Neuron (in vitro differentiated cells): ENCODE measurements around the gene GPR137B.

Experiments used
- H2AFZ ChIP-seq: one replicate; pipeline ENCODE4 v1.6.1; 2013; ENCODE audit warnings: low read depth, mild to moderate bottlenecking, inconsistent platforms, low read length, moderate library complexity
- H3K27me3 ChIP-seq: one replicate; pipeline ENCODE4 v1.6.1; 2013; ENCODE audit warnings: low read length; ENCODE audit not compliant: insufficient read depth
- H3K36me3 ChIP-seq: one replicate; pipeline ENCODE4 v1.6.1; 2013; ENCODE audit warnings: low read length; ENCODE audit not compliant: insufficient read depth
- H3K4me1 ChIP-seq: one replicate; pipeline ENCODE4 v1.6.1; 2013; ENCODE audit warnings: low read length; ENCODE audit not compliant: insufficient read depth
- H3K4me3 ChIP-seq: 2 replicates; pipeline ENCODE4 v1.5.1; 2013; ENCODE audit warnings: mild to moderate bottlenecking, low read length, moderate library complexity
- H3K9me3 ChIP-seq: one replicate; pipeline ENCODE4 v1.6.1; 2013; ENCODE audit warnings: low read length

Gene GPR137B

DNA sequence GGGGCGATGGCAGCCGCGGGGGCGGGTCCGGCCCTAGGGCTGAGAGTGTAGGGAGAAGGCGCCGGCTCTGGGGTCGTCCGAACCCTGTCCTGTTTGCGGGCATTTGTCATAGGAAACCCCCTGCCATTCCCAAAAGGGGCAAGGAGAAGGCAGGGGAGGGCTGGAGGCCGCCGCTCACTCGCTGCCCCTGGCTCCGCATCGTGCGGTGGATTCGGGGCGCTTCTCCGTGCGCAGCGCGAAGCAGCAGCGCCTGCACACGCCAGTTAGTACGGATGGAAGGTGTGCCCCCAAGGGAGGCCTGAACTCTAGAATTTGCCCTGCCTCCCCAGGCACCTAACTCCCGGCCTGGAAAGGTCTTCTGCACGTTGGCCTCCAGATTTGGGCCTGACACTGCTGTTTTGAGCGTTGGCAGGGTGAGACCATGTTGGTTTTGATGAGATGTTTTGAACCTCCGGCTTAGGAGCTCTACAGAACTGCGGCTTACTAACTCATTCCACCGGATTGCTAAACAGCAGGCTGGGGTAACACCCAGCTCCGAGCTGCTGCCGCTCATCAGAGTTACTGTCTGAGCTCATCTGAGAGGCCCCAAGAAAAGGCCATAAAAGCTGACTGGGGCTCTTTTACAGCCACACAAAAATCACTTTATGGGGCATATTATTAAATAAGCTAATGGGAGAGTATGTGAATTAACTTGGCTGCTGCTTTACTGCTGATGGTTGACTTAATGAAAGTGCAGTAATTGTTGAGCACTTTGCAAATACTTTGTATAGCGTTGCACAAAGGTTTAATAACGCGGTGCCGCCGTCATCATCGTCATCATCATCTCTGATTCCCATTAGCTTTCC, 987 bp downstream of the GPR137B start:
- Histone ChIP-seq H3K9me3 (no peaks in the 10 kb centered on the region), H3K4me1 (peaks cover 26% of the 10 kb centered on the region), H3K27me3 (peaks cover 29% of the 10 kb centered on the region), H2AFZ (peak overlapping the region; percentile 92), H3K4me3 (peak overlapping the region; percentile 74), H3K36me3 (no peaks in the 10 kb centered on the region)

DNA sequence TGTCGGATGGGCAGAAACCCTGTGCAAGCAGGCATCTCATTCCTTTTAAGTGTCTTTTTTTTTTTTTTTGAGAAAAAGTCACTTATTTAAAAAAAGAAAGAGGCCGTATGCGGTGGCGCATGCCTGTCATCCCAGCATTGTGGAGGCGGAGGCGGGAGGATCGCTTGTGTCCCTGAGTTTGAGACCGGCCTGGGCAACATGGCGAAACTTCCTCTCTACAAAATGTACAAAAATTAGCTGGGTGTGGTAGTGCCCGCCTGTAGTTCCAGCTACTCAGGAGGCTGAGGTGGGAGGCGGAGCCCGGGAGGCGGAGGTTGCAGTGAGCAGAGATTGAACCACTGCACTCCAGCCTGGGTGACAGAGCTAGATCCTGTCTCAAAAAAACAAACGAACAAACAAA, 1.7 kb downstream of the GPR137B start:
- Histone ChIP-seq H3K36me3 (no peaks in the 10 kb centered on the region), H3K4me3 (peak overlapping the region; percentile 74), H3K27me3 (peaks cover 22% of the 10 kb centered on the region), H3K9me3 (no peaks in the 10 kb centered on the region), H3K4me1 (peaks cover 26% of the 10 kb centered on the region), H2AFZ (no peak overlapping the region)

DNA sequence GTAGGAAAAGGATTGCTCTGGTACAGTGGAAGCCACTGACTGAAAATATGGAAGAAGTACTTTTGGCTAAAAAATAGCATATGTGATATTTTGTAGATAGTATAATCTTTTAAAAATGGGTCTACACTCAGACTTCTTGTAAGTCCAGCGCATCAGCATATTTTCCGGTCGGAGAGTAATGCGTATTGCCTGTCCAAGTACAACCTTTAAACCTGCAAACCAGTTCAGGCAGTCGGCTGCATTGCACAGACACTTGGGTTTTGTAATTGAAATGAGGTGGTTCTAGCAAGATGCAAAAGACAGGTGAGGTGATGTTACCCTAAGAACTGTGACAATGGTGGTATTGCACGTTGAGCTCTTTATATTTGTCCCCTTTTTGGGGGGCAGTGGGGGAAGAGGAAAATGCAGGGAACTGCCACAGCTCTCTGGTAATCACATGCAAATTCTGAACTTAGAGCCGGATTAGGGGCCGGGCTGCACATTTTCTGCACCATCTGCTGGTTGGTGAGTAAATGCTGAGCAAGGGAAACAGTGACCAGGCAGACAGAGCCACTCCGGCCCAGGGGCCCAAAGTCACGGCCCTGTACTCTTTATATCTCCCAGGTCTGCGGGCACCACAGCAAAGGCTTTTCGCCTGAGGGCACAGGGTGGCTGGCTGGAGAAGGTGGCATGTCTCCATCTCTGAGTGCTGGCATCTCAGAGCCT, 2.3 kb downstream of the GPR137B start:
- H3K36me3 ChIP-seq, result no peaks in the 10 kb centered on the region
- no peak overlapping the region for H3K4me3 ChIP-seq
- H3K4me1 ChIP-seq, result peaks cover 26% of the 10 kb centered on the region
- no peaks in the 10 kb centered on the region for H3K9me3 ChIP-seq
- H2AFZ ChIP-seq, result no peak overlapping the region
- H3K27me3 ChIP-seq, result peaks cover 17% of the 10 kb centered on the region

DNA sequence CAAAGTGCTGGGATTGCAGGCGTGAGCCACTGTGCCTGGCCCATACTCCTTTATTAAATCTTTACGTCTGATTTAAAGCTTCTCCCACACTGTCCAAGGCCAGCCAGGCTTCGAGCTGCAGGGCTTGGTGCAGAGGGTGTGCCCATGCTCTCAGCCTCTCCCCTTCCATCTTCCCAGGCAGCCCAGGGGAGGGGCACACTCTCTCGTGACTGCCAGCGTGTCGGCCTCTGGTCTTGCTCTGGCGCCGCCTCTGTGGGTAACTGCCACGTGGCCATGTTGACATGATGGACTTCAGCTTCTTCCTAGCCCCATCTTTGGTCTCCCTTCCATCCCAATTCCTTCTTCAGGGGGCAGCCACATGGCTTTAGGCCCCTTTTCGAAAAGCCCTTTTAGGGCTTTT, 4.7 kb downstream of the GPR137B start:
- Histone ChIP-seq H3K4me1 (peaks cover 22% of the 10 kb centered on the region), H3K27me3 (no peaks in the 10 kb centered on the region), H3K36me3 (no peaks in the 10 kb centered on the region), H3K9me3 (no peaks in the 10 kb centered on the region), H3K4me3 (no peak overlapping the region), H2AFZ (no peak overlapping the region)

DNA sequence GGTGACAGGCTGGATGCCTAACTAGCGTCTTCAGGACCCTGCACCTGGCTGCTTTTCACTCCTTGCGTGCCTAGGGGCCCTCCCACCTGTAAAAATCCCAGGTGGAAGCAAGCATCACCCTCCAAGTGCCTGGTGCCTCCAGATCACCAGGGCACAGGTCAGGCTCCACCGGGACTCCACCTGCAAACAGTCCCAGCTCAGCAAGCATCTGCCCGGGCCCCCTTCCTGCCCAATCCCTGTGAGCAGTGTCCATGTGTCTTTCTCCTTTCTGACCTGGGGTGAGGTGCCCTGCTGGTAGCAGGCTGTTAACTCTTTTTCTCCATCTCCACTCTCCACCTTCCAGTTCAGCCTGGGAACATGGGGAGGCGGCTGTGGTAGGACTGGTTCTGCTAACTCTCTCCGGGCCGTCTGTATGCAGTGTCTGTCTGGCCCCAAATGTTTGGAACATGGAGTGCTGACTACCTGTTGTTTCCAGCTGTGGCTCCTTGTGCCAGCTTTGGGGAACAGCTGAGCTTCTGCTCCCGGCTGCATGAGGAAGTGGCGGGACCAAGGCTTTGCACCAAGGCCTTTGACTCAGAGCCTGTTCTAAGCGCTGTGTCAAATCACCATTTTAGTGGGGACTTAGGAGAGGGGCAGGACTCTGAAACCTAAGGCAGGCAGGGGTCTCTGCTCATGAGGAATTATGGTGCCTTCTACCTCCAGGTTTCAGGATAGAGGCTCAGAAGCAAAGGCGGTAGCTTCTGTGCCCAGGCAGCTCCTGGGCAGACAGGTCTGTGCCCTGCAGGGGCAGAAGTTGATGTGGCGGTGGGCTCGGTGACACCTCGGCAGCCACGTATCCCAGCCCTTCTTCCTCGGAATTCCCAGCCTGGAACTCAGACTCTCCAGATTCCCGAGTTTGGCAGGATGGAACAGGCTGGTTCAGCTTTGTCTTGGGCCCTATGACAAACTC, 5.5 kb downstream of the GPR137B start:
- Histone ChIP-seq H3K27me3 (no peaks in the 10 kb centered on the region), H3K9me3 (no peaks in the 10 kb centered on the region), H2AFZ (no peak overlapping the region), H3K36me3 (no peaks in the 10 kb centered on the region), H3K4me1 (peaks cover 20% of the 10 kb centered on the region), H3K4me3 (no peak overlapping the region)

DNA sequence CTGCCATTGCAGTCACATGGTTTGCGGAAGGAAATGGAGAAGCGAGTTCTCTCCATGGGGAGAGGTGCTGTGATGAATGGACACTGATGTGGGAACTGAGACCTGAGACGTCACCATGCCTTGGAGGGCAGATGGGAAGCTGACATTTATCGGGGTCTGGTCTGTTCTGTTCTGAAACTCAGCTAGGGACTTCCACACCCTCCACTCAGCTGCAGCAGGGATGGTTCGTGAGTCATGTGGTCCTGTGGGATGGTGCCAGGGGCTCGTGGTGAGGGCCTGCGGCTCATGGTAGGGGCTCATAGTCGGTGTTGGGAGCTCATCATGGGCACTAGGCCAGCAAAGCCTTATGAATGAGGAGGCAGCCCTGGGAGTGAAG, 6.1 kb downstream of the GPR137B start:
- H3K4me3 ChIP-seq, result no peak overlapping the region
- H3K27me3 ChIP-seq, result no peaks in the 10 kb centered on the region
- H2AFZ ChIP-seq, result no peak overlapping the region
- H3K4me1 ChIP-seq, result peaks cover 14% of the 10 kb centered on the region
- H3K36me3 ChIP-seq, result no peaks in the 10 kb centered on the region
- no peaks in the 10 kb centered on the region for H3K9me3 ChIP-seq

DNA sequence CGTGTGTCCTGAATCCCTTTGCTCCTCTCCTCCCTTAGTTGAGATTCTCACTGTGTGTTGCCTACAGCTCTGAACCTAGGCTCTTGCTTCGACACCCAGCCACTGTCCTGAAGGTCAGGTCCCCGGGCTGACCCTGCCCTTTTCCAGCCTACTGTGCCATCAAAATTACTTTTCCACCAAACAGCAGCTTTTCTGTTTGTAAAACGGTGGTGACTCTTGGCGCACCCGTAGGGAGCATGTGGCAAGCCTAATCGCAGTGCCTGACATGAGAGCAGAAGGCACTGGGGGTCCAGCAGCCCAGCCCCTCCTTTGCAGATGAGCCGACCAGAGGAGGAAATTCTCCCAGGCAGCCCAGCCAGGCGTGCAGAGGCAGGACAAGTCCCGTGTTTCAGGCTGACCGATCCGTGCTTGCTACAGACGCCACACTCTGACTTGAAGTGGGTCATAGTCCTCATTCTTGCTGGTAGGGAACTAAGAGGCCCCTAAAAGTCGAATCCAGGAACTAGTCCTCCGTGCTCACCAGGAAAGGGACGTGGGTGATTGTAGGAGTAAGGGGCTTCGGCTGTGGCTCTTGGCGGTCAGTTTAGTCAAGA, 6.8 kb downstream of the GPR137B start:
- H3K36me3 ChIP-seq, result no peaks in the 10 kb centered on the region
- H3K4me1 ChIP-seq, result peaks cover 9% of the 10 kb centered on the region
- H3K9me3 ChIP-seq, result no peaks in the 10 kb centered on the region
- H3K27me3 ChIP-seq, result no peaks in the 10 kb centered on the region
- no peak overlapping the region for H2AFZ ChIP-seq
- H3K4me3 ChIP-seq, result no peak overlapping the region

DNA sequence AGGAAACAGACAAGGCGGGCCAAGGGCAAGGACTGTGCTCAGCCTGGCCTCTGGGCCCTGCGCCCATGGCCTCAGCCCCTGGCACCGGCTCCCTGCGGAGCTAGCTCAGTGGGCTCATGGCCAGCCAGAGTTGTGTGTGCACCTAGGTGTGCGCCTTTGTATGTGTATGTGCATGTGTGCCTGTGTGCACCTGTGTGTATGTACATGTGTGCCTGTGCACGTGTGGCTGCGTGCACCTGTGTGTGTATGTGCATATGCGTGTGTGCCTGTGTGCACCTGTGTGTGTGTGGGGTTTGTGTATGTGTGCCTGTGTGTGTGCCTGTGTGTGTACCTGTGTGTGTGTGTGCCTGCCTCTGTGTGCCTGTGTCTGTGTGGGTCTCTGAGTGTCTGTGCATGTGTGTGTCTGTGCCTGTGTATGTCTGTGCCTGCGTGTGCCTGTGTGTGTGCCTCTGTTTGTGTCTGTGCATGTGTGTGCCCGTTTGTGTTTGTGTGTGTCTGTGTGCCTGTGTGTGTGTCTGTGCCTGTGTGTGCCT, 7.4 kb downstream of the GPR137B start:
- Histone ChIP-seq H3K4me1 (peaks cover 3% of the 10 kb centered on the region), H2AFZ (no peak overlapping the region), H3K4me3 (no peak overlapping the region), H3K27me3 (no peaks in the 10 kb centered on the region), H3K36me3 (no peaks in the 10 kb centered on the region), H3K9me3 (no peaks in the 10 kb centered on the region)

DNA sequence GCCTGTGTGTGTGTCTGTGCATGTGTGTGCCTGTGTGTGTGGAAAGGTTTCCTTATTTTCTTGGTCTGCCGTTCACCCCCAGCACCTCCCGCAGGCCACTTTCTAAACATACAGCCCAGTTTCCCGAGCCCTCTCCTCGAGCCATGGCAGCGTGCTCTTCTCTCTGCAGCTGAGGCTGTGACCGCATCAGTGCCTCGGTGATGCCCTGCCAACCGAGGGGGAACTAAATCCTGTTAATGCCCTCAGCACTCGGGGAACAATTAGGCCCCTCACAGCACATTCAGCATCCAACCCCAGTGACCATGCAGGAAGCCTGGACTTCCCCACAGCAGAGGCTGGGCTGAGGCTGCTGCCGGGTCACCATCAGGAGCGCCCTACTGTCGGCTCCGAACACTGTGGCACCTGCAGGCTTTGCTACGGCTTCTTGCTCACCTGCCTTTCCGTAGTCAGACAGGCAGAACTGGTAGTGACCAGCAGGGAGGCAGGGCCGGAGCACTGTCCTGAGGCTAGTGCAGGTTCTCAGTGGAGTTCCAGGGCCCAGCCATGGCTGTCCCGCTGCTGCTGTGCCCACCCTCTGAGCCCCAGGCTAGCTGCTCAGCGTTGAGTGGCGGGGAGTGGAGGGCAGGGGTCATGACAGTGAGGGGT, 8.1 kb downstream of the GPR137B start:
- Histone ChIP-seq H3K27me3 (no peaks in the 10 kb centered on the region), H3K4me3 (no peak overlapping the region), H2AFZ (no peak overlapping the region), H3K4me1 (no peaks in the 10 kb centered on the region), H3K36me3 (no peaks in the 10 kb centered on the region), H3K9me3 (no peaks in the 10 kb centered on the region)

DNA sequence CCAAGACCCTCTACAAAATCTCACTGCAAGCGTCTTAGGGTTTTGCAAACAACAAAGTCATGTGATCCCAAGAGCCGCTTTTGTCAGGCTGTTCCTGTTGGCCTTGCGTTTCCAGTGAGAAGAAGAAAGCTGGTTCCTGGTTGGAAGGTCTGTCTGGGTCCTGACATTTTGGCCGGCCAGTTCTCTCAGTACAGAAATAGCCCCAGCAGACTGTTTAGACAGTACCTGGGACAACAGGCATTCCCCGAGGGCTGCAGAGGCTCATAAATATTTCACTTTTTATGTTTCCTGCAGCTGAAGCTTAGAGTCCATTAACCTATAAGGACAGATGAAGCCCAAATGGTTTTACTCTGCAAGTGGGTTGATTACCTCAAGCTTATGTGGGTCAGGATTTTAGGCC, 8.6 kb downstream of the GPR137B start:
- Histone ChIP-seq H3K9me3 (no peaks in the 10 kb centered on the region), H3K27me3 (no peaks in the 10 kb centered on the region), H3K4me1 (no peaks in the 10 kb centered on the region), H3K36me3 (no peaks in the 10 kb centered on the region), H3K4me3 (no peak overlapping the region), H2AFZ (no peak overlapping the region)

DNA sequence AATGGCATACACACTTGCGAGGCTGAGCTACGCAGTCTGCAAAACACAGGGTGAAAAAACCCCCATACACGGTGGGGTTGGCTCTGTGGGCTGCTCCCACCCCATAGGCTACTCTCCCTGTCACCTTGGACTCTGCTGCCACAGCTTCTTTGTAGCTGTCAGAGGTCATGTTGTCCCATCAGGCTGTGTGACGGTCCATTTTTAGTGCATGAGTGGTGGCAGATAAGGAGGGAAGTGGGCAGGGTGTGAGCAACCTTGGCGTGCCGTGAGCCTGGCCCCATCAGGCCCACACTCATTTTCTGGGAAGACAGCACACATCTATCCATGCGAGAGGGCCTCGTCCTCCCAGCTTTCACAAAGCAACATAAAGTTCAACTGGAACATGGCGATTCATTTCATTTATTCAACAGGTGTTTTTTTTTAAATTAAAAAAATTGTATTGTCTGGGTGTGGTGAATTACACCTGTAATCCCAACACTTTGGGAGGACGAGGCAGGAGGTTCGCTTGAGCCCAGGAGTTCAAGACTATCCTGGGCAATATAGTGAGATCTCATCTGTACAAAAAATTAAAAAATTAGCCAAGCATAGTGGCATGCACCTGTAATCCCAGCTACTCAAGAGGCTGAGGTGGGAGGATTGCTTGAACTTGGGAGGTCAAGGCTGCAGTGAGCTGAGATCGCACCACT, 9.5 kb downstream of the GPR137B start:
- Histone ChIP-seq H2AFZ (no peak overlapping the region), H3K36me3 (no peaks in the 10 kb centered on the region), H3K27me3 (no peaks in the 10 kb centered on the region), H3K4me3 (no peak overlapping the region), H3K4me1 (no peaks in the 10 kb centered on the region), H3K9me3 (no peaks in the 10 kb centered on the region)

DNA sequence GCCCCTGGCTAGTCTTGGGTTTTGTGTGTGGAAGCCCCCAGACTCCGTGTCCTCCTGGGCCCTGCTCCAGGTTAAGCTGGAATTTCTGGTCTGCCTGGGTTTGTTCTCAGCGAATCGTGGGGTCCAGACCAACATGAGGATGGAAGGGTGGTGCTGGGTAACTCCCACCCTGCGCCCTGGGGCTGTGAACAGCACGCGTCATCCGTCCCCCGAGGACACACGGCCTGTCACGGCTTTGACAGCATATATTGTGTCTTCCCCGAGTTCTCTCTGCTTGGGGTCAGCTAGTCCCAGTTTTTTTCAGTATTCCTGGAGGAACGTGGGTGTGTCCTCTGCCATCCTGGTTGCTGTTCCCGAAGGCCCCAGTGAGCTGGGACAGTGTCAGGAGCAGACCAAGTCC, 11.8 kb downstream of the GPR137B start:
- no peaks in the 10 kb centered on the region for H3K4me1 ChIP-seq
- H2AFZ ChIP-seq, result no peak overlapping the region
- no peaks in the 10 kb centered on the region for H3K36me3 ChIP-seq
- no peaks in the 10 kb centered on the region for H3K27me3 ChIP-seq
- no peak overlapping the region for H3K4me3 ChIP-seq
- H3K9me3 ChIP-seq, result no peaks in the 10 kb centered on the region
